ENCODE results near the gene PTPRJ. TPM values are rescaled to one million over a fixed set of nuclear protein-coding genes. Genes with fewer than 3 reads are reported as not detected.

Gene PTPRJ
- total and polyA plus RNA-seq, 2 donors (not counting 3 experiments of a cell fraction or from before 2014, with no cell fraction given): 3.1 to 7.7 TPM

DNA sequence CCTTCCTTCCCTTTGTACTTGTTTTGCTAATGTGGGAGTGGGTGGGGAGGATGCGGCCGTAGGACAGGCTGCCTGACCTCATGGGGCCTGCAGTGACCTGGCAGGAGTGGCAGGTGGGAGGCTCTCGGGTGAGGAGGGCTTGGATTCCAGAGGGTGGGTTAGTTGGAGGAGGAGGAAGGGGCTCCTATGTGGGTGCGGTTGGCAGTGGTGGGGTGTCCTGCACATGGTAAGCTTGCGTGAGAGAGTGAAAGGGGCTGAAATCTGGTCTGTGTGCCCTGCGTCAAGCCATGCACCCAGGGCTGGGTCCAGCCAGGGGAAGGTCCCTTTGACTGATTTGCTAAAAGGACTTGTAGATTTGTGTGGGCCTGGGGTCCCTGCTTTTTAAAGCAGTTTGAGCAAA, 145.5 kb downstream of the PTPRJ start:
- Histone ChIP-seq H3K4me2 (ENCODE audit: insufficient read depth, low read length) (no peak overlapping the region), H3K9me3 (replicated peaks; ENCODE audit: control insufficient read depth, insufficient read depth, low read length) (no peaks in the 10 kb centered on the region), H3K9ac (replicated peaks; ENCODE audit: extremely low read depth, insufficient read depth, low read length) (no peak overlapping the region), H3K9me1 (replicated peaks; ENCODE audit: control insufficient read depth, extremely low read depth, insufficient read depth, low read length) (no peaks in the 10 kb centered on the region), H3K4me1 (ENCODE audit: control insufficient read depth, extremely low read depth, insufficient read depth, low read length) (peaks cover 11% of the 10 kb centered on the region), H2AFZ (ENCODE audit: low read depth, low read length) (no peak overlapping the region), H3K27me3 (ENCODE audit: control insufficient read depth in 2 of 2, insufficient read depth in 2 of 2, low read length in 2 of 2) (no peaks in the 10 kb centered on the region), H3K36me3 (ENCODE audit: control insufficient read depth in 2 of 2, extremely low read depth in 1 of 2, insufficient read depth in 2 of 2, low read length in 2 of 2) (peaks cover 0 to 3% of the 10 kb centered on the region in 2 experiments), H3K27ac (ENCODE audit: insufficient read depth, low read depth, low read length) (no peak overlapping the region), H3K79me2 (ENCODE audit: control insufficient read depth, insufficient read depth, low read length) (no peaks in the 10 kb centered on the region), H4K20me1 (replicated peaks; ENCODE audit: control insufficient read depth, extremely low read depth, insufficient read depth, low read length) (no peaks in the 10 kb centered on the region), H3K4me3 (replicated peaks in 1 of 3; ENCODE audit: insufficient read depth in 1 of 3, low read depth in 1 of 3, low read length in 3 of 3) (no peak overlapping the region)
- FAIRE-seq (no peak), DNase-seq (ENCODE audit: low read depth, low spot score) (no peak)
- no TSS peak for BruUV-seq (replicated peaks)
- intact Hi-C loops (cut with micrococcal nuclease) (no loop called here), dilution Hi-C loops (cut with MboI; ENCODE audit: extremely low pct_ligation_motif_present, low sequenced_read_pairs) (no loop called here)
- TF ChIP-seq JUN (IDR thresholded peaks at IDR 0.05; ENCODE audit: borderline replicate concordance, insufficient read depth, insufficient read length, low read depth) (no peak), POLR2AphosphoS5 (IDR thresholded peaks at IDR 0.05; ENCODE audit: insufficient read depth, low read depth, low read length) (no peak), EZH2 (IDR thresholded peaks at IDR 0.05; ENCODE audit: borderline replicate concordance, low read depth, low read length, severe bottlenecking) (no peak), POLR2A (IDR thresholded peaks at IDR 0.05; ENCODE audit: low read depth, low read length) (no peak)
- TF ChIP-seq, protein P1, sequence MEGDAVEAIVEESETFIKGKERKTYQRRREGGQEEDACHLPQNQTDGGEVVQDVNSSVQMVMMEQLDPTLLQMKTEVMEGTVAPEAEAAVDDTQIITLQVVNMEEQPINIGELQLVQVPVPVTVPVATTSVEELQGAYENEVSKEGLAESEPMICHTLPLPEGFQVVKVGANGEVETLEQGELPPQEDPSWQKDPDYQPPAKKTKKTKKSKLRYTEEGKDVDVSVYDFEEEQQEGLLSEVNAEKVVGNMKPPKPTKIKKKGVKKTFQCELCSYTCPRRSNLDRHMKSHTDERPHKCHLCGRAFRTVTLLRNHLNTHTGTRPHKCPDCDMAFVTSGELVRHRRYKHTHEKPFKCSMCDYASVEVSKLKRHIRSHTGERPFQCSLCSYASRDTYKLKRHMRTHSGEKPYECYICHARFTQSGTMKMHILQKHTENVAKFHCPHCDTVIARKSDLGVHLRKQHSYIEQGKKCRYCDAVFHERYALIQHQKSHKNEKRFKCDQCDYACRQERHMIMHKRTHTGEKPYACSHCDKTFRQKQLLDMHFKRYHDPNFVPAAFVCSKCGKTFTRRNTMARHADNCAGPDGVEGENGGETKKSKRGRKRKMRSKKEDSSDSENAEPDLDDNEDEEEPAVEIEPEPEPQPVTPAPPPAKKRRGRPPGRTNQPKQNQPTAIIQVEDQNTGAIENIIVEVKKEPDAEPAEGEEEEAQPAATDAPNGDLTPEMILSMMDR (IDR thresholded peaks at IDR 0.05; ENCODE audit: extremely low read depth in 1 of 2, insufficient read depth in 1 of 2, low read depth in 1 of 2, low read length in 2 of 2): no peak
- CTCF ChIA-PET: no interaction called here
- POLR2A ChIA-PET: no interaction called here

DNA sequence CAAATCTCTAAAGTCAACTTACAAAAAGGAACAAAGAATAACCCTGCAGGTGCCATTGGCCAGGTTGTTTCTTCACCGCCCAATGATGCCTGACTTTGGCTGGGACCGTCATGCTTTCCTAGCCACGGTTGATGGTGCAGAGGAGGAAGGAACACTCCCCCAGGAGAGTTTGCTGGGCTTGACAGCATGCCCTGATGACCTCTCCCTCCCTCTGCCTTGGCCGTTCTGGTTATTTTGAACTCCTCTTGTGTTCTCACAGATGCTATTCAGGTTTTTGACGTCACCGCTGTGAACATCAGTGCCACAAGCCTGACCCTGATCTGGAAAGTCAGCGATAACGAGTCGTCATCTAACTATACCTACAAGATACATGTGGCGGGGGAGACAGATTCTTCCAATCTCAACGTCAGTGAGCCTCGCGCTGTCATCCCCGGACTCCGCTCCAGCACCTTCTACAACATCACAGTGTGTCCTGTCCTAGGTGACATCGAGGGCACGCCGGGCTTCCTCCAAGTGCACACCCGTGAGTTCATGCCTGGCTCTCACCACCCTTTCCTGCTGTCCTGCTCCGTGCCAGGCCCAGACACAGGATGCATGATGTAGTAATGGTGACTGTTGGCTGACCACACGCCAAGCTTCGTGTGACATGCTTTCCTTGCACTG, 147.3 kb downstream of the PTPRJ start:
- POLR2A ChIA-PET: no interaction called here
- no peak for FAIRE-seq
- H3K4me3 ChIP-seq (replicated peaks in 1 of 3; ENCODE audit: insufficient read depth in 1 of 3, low read depth in 1 of 3, low read length in 3 of 3): no peak overlapping the region

More for the DNA sequence above, 147.3 kb downstream of the PTPRJ start:
- Histone ChIP-seq H2AFZ (ENCODE audit: low read depth, low read length) (no peak overlapping the region), H4K20me1 (replicated peaks; ENCODE audit: control insufficient read depth, extremely low read depth, insufficient read depth, low read length) (no peaks in the 10 kb centered on the region), H3K27ac (ENCODE audit: insufficient read depth, low read depth, low read length) (no peak overlapping the region), H3K79me2 (ENCODE audit: control insufficient read depth, insufficient read depth, low read length) (no peaks in the 10 kb centered on the region), H3K36me3 (ENCODE audit: control insufficient read depth in 2 of 2, extremely low read depth in 1 of 2, insufficient read depth in 2 of 2, low read length in 2 of 2) (peaks cover 0 to 3% of the 10 kb centered on the region in 2 experiments), H3K9me3 (replicated peaks; ENCODE audit: control insufficient read depth, insufficient read depth, low read length) (no peaks in the 10 kb centered on the region), H3K4me1 (ENCODE audit: control insufficient read depth, extremely low read depth, insufficient read depth, low read length) (peaks cover 10% of the 10 kb centered on the region), H3K9ac (replicated peaks; ENCODE audit: extremely low read depth, insufficient read depth, low read length) (no peak overlapping the region), H3K4me2 (ENCODE audit: insufficient read depth, low read length) (no peak overlapping the region), H3K27me3 (ENCODE audit: control insufficient read depth in 2 of 2, insufficient read depth in 2 of 2, low read length in 2 of 2) (no peaks in the 10 kb centered on the region), H3K9me1 (replicated peaks; ENCODE audit: control insufficient read depth, extremely low read depth, insufficient read depth, low read length) (no peaks in the 10 kb centered on the region)
- dilution Hi-C loops (cut with MboI; ENCODE audit: extremely low pct_ligation_motif_present, low sequenced_read_pairs): no loop called here
- CTCF ChIA-PET: no interaction called here
- no peak for DNase-seq (ENCODE audit: low read depth, low spot score)
- intact Hi-C loops (cut with micrococcal nuclease): no loop called here
- no TSS peak for BruUV-seq (replicated peaks)
- no peak for TF ChIP-seq POLR2A (IDR thresholded peaks at IDR 0.05; ENCODE audit: low read depth, low read length)
- no peak for TF ChIP-seq FOS (IDR thresholded peaks at IDR 0.05; ENCODE audit: borderline replicate concordance, insufficient read depth, low read length)
- TF ChIP-seq, protein P2, sequence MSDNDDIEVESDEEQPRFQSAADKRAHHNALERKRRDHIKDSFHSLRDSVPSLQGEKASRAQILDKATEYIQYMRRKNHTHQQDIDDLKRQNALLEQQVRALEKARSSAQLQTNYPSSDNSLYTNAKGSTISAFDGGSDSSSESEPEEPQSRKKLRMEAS (IDR thresholded peaks at IDR 0.05; ENCODE audit: insufficient read depth, insufficient read length): no peak
- TF ChIP-seq EZH2 (IDR thresholded peaks at IDR 0.05; ENCODE audit: borderline replicate concordance, low read depth, low read length, severe bottlenecking): no peak
- no peak for TF ChIP-seq POLR2AphosphoS5 (IDR thresholded peaks at IDR 0.05; ENCODE audit: insufficient read depth, low read depth, low read length)
- TF ChIP-seq JUN (IDR thresholded peaks at IDR 0.05; ENCODE audit: borderline replicate concordance, insufficient read depth, insufficient read length, low read depth): no peak

Data from endothelial cell of umbilical vein (primary cell).